HL-60 (cell line): Measurements from ENCODE around the gene EYA2.

Source experiments
- DNase-seq, 2 experiments: peaks; one replicate each; pipeline ENCODE4 v3.0.0-alpha.2; 2010 to 2020; ENCODE audit warnings: low read depth in 1 of 2, low spot score in 1 of 2
- H3K27ac ChIP-seq: fragments of 250-450 bp; sonication (Bioruptor Pico); replicated peaks from 2 replicates; pipeline ENCODE4 v1.5.1; 2020; ENCODE audit warnings: mild to moderate bottlenecking, moderate library complexity
- H3K27me3 ChIP-seq: fragments of 250-450 bp; sonication (Bioruptor Pico); 2 replicates; pipeline ENCODE4 v1.5.1; 2021; ENCODE audit warnings: mild to moderate bottlenecking, moderate library complexity; ENCODE audit not compliant: insufficient read depth, poor library complexity, severe bottlenecking
- H3K4me3 ChIP-seq: replicated peaks from 2 replicates; pipeline ENCODE4 v1.5.1; 2011; ENCODE audit warnings: mild to moderate bottlenecking, control low read depth, low read length; ENCODE audit not compliant: insufficient read depth
- GABPA ChIP-seq: IDR thresholded peaks from 2 replicates; pipeline ENCODE4 v1.6.1; 2012; ENCODE audit warnings: low read depth
- POLR2AphosphoS5 ChIP-seq: IDR thresholded peaks from 2 replicates; pipeline ENCODE4 v1.6.1; 2012; ENCODE audit warnings: low read depth
- SPI1 ChIP-seq: IDR thresholded peaks from 2 replicates; pipeline ENCODE4 v1.6.1; 2012; ENCODE audit warnings: low read depth, mild to moderate bottlenecking, borderline replicate concordance
- TF ChIP-seq, protein P1 (sequence below): IDR thresholded peaks from 2 replicates; pipeline ENCODE4 v1.6.1; 2012; ENCODE audit warnings: low read depth; ENCODE audit not compliant: insufficient replicate concordance
- TF ChIP-seq, protein P2 (sequence below): IDR thresholded peaks from one replicate; pipeline ENCODE4 v1.5.1; 2011; ENCODE audit warnings: low read length, control low read depth, inconsistent platforms; ENCODE audit not compliant: insufficient read depth

The EYA2 gene

DNA sequence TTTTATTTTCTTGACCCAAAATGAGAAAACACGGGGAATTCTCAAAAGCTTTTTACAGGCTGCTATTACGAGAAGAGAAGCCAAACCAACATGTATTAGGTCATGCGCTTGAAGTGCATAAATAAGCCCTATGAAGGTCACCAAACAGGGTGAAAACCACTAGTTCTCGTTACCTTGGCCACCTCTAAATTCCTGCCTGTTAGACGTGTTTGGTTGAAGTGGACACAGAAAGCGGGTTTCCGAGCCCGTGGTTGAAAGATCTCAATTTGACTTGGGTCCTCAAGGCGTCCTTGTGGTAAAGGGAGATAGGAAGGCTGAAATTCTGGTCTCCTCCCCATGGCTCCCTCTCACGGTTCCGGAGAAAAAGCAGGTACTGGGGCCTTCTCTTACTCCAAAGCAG lies 6.2 kb downstream of the EYA2 start:
- Histone ChIP-seq H3K27me3 (peaks cover 18% of the 10 kb centered on the region), H3K27ac (no peak overlapping the region), H3K4me3 (no peak overlapping the region)
- TF ChIP-seq SPI1 (no peak), GABPA (no peak)
- TF ChIP-seq, protein P1, sequence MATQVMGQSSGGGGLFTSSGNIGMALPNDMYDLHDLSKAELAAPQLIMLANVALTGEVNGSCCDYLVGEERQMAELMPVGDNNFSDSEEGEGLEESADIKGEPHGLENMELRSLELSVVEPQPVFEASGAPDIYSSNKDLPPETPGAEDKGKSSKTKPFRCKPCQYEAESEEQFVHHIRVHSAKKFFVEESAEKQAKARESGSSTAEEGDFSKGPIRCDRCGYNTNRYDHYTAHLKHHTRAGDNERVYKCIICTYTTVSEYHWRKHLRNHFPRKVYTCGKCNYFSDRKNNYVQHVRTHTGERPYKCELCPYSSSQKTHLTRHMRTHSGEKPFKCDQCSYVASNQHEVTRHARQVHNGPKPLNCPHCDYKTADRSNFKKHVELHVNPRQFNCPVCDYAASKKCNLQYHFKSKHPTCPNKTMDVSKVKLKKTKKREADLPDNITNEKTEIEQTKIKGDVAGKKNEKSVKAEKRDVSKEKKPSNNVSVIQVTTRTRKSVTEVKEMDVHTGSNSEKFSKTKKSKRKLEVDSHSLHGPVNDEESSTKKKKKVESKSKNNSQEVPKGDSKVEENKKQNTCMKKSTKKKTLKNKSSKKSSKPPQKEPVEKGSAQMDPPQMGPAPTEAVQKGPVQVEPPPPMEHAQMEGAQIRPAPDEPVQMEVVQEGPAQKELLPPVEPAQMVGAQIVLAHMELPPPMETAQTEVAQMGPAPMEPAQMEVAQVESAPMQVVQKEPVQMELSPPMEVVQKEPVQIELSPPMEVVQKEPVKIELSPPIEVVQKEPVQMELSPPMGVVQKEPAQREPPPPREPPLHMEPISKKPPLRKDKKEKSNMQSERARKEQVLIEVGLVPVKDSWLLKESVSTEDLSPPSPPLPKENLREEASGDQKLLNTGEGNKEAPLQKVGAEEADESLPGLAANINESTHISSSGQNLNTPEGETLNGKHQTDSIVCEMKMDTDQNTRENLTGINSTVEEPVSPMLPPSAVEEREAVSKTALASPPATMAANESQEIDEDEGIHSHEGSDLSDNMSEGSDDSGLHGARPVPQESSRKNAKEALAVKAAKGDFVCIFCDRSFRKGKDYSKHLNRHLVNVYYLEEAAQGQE: no peak
- TF ChIP-seq, protein P2, sequence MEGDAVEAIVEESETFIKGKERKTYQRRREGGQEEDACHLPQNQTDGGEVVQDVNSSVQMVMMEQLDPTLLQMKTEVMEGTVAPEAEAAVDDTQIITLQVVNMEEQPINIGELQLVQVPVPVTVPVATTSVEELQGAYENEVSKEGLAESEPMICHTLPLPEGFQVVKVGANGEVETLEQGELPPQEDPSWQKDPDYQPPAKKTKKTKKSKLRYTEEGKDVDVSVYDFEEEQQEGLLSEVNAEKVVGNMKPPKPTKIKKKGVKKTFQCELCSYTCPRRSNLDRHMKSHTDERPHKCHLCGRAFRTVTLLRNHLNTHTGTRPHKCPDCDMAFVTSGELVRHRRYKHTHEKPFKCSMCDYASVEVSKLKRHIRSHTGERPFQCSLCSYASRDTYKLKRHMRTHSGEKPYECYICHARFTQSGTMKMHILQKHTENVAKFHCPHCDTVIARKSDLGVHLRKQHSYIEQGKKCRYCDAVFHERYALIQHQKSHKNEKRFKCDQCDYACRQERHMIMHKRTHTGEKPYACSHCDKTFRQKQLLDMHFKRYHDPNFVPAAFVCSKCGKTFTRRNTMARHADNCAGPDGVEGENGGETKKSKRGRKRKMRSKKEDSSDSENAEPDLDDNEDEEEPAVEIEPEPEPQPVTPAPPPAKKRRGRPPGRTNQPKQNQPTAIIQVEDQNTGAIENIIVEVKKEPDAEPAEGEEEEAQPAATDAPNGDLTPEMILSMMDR: no peak
- no peak for DNase-seq

DNA sequence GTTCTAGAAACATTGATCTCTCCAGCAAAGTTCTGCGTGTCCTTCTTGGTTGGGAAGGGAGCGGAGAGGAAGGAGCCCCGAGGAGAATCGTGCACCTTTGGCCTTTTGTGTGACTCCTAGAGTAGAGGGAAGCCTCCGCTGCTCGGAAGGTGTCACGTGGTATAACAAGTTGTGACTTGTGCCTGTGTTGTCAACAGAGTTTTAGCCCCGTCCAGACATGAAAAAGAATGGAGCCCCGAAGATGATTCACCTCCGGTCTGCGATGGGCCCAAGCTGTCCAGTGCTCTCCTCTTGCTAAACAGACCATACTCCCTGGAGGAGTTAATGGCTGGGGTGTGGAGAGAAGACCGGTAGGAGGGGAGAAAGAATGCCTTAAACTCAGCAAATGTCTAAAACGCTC lies 7.0 kb downstream of the EYA2 start:
- Histone ChIP-seq H3K27ac (no peak overlapping the region), H3K27me3 (peaks cover 12% of the 10 kb centered on the region), H3K4me3 (no peak overlapping the region)
- TF ChIP-seq POLR2AphosphoS5 (no peak), GABPA (no peak), SPI1 (no peak)
- TF ChIP-seq, protein P2: no peak
- TF ChIP-seq, protein P1: no peak
- no peak for DNase-seq

DNA sequence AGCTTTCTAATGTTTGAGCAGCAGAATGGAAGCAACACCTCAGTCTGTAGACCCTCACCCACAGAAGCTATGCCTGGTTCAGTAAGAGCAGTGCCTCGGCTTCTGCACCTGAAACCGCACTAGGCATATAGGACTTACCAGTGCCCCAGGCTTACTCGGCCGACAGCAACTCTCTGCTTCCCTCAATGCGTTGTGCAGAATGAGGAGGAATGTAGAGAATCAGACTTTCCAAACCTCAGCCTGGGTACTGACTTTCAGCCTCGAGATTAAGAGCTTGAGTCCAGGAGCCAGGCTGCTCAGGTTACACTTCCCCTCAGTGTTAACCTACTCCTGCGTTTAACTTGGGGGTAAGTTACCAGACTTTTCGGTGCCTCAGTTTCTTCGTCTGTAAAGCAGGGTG lies 8.6 kb downstream of the EYA2 start:
- Histone ChIP-seq H3K4me3 (no peak overlapping the region), H3K27ac (no peak overlapping the region), H3K27me3 (peaks cover 4% of the 10 kb centered on the region)
- TF ChIP-seq, protein P2: no peak
- no peak for TF ChIP-seq POLR2AphosphoS5
- TF ChIP-seq SPI1: no peak
- TF ChIP-seq, protein P1: no peak
- no peak for TF ChIP-seq GABPA
- DNase-seq: no peak
